SK-N-SH (cell line): ENCODE data around the gene CEP63. TPM values are rescaled to one million over a fixed set of nuclear protein-coding genes. Genes with fewer than 3 reads are reported as not detected.
A peak's percentile ranks its signal among the peaks of the same experiment; 100 is the strongest.

Source experiments
- CTCF ChIA-PET: fragments of 300-600, 350-600 bp; formaldehyde crosslinking; extraction: SDS; loops from one replicate; lab custom pipeline; 2021; lab: Yijun Ruan, JAX
- POLR2A ChIA-PET: fragments of 350-600 bp; sonication (Branson Sonifier 250); formaldehyde crosslinking; extraction: SDS; loops from one replicate; lab custom pipeline; 2020; ENCODE audit warnings: antibody characterized with exemption, inconsistent platforms; lab: Yijun Ruan, JAX
- DNase-seq: peaks from one replicate; pipeline ENCODE4 v3.0.0; 2012
- H2AFZ ChIP-seq: fragments of 200-600 bp; sonication (generic); 2 replicates; pipeline ENCODE4 v1.8.1; 2016; ENCODE audit warnings: antibody characterized with exemption, mild to moderate bottlenecking, low read depth
- H3F3A ChIP-seq: fragments of 200-600 bp; sonication (generic); replicated peaks from 2 replicates; pipeline ENCODE3; 2016; ENCODE audit warnings: antibody characterized with exemption, mild to moderate bottlenecking; ENCODE audit not compliant: insufficient read depth
- H3K27ac ChIP-seq, 2 experiments: fragments of 200-500 bp in 1 of 2; fragments of 200-600 bp in 1 of 2; sonication (Bioruptor generic) in 1 of 2; sonication (generic), shearing (Covaris generic) in 1 of 2; 2 replicates each; pipeline versions ENCODE4 v1.5.1 to v1.6.1; 2014 to 2016; ENCODE audit warnings: low read depth in 2 of 2, inconsistent platforms in 1 of 2, low read length in 1 of 2, mild to moderate bottlenecking in 1 of 2, mixed read lengths in 1 of 2
- H3K27me3 ChIP-seq: fragments of 200-600 bp; sonication (generic), shearing (Covaris generic); 2 replicates; pipeline ENCODE4 v1.6.1; 2016; ENCODE audit warnings: mixed run types; ENCODE audit not compliant: insufficient read depth
- H3K36me3 ChIP-seq, 2 experiments: fragments of 200-500 bp in 1 of 2; fragments of 200-600 bp in 1 of 2; sonication (Bioruptor generic) in 1 of 2; sonication (generic) in 1 of 2; replicated peaks in 1 of 2; 2 replicates each; pipeline versions ENCODE3 to v1.5.1; 2014 to 2016; ENCODE audit warnings: low read length in 1 of 2, mild to moderate bottlenecking in 1 of 2; ENCODE audit not compliant: insufficient read depth in 2 of 2, control insufficient read depth in 1 of 2
- H3K4me1 ChIP-seq, 2 experiments: fragments of 200-500 bp in 1 of 2; fragments of 200-600 bp in 1 of 2; sonication (Bioruptor generic) in 1 of 2; sonication (generic), shearing (Covaris generic) in 1 of 2; 2 replicates each; pipeline versions ENCODE4 v1.5.1 to v1.6.1; 2014 to 2016; ENCODE audit warnings: low read depth in 1 of 2, low read length in 1 of 2, mixed run types in 1 of 2; ENCODE audit not compliant: insufficient read depth in 2 of 2, control insufficient read depth in 1 of 2
- H3K4me2 ChIP-seq: fragments of 200-600 bp; sonication (generic), shearing (Covaris generic); 2 replicates; pipeline ENCODE4 v1.6.1; 2017; ENCODE audit warnings: mixed run types
- H3K4me3 ChIP-seq, 2 experiments: fragments of 200-500 bp in 1 of 2; fragments of 200-600 bp in 1 of 2; sonication (Bioruptor generic) in 1 of 2; sonication (generic), shearing (Covaris generic) in 1 of 2; 2 replicates each; pipeline versions ENCODE4 v1.5.1 to v1.8.1; 2014 to 2016; ENCODE audit warnings: low read depth in 2 of 2, inconsistent platforms in 1 of 2, low read length in 1 of 2, mild to moderate bottlenecking in 1 of 2, mixed read lengths in 1 of 2, moderate library complexity in 1 of 2
- H3K79me2 ChIP-seq: fragments of 200-600 bp; sonication (generic); 2 replicates; pipeline ENCODE4 v1.8.1; 2017; ENCODE audit warnings: mild to moderate bottlenecking; ENCODE audit not compliant: insufficient read depth
- H3K9ac ChIP-seq: fragments of 200-600 bp; sonication (generic); 2 replicates; pipeline ENCODE4 v1.6.1; 2017; ENCODE audit warnings: mixed run types
- H3K9me2 ChIP-seq: fragments of 200-600 bp; sonication (generic); 2 replicates; pipeline ENCODE4 v1.6.1; 2017; ENCODE audit warnings: mixed run types
- H3K9me3 ChIP-seq: fragments of 200-600 bp; sonication (generic); 2 replicates; pipeline ENCODE4 v1.6.1; 2017; ENCODE audit warnings: mixed run types, mild to moderate bottlenecking, moderate library complexity
- H4K20me1 ChIP-seq: fragments of 200-600 bp; sonication (generic); 2 replicates; pipeline ENCODE4 v1.6.1; 2017; ENCODE audit warnings: mild to moderate bottlenecking, mixed run types; ENCODE audit not compliant: insufficient read depth
- EP300 ChIP-seq, 2 experiments: IDR thresholded peaks; 2 replicates each; pipeline versions ENCODE4 v1.4.0 to v1.6.1; 2012; ENCODE audit warnings: borderline replicate concordance in 1 of 2, low read depth in 1 of 2, low read length in 1 of 2
- EZH2phosphoT487 ChIP-seq: fragments of 200-600 bp; sonication (generic); IDR thresholded peaks from 2 replicates; pipeline ENCODE4 v1.6.1; 2017; ENCODE audit warnings: low read depth, mixed run types, mild to moderate bottlenecking, antibody characterized with exemption, moderate library complexity, borderline replicate concordance
- FOXJ3 ChIP-seq: sonication (generic); formaldehyde crosslinking; IDR thresholded peaks from 2 replicates; pipeline ENCODE4 v1.5.1; 2020; ENCODE audit warnings: mild to moderate bottlenecking, missing genetic modification reagents
- GATA2 ChIP-seq: sonication (generic); formaldehyde crosslinking; IDR thresholded peaks from 2 replicates; pipeline ENCODE4 v1.5.0; 2020; ENCODE audit warnings: mild to moderate bottlenecking, missing genetic modification reagents
- IRF3 ChIP-seq: fragments of 150-350 bp; IDR thresholded peaks from 2 replicates; pipeline ENCODE4 v1.6.1; 2016; ENCODE audit warnings: mild to moderate bottlenecking, low read depth, low read length
- MXI1 ChIP-seq: IDR thresholded peaks from 2 replicates; pipeline ENCODE4 v1.6.1; 2012; ENCODE audit warnings: mild to moderate bottlenecking, low read depth, low read length, improper control_type of control experiment
- NRF1 ChIP-seq: IDR thresholded peaks from 2 replicates; pipeline ENCODE4 v1.6.1; 2012; ENCODE audit warnings: low read depth, mild to moderate bottlenecking, low read length
- SIN3A ChIP-seq: IDR thresholded peaks from 2 replicates; pipeline ENCODE4 v1.6.1; 2012; ENCODE audit warnings: low read depth, mild to moderate bottlenecking, low read length, moderate library complexity, borderline replicate concordance
- TCF12 ChIP-seq: IDR thresholded peaks from 2 replicates; pipeline ENCODE4 v1.4.0; 2012
- WGBS: methylation state at CpG from one replicate; pipeline ENCODE4 v1.1.6; 2017; ENCODE audit warnings: low lambda C conversion rate; 5-methylcytosine and 5-hydroxymethylcytosine counted together
- polyA plus RNA-seq, 3 experiments: library from polyadenylated mRNA; depleted of rRNA; stranded (reverse); fragments of >200 nt; gene quantifications; 2 replicates each; pipeline ENCODE4 v1.2.3, GENCODE V29; 2012
- TF ChIP-seq, protein P1 (sequence below): IDR thresholded peaks from 2 replicates; pipeline ENCODE4 v1.4.0; 2012; ENCODE audit warnings: low read depth
- TF ChIP-seq, protein P2 (sequence below): fragments of 200-600 bp; sonication (generic); IDR thresholded peaks from 2 replicates; pipeline ENCODE4 v1.6.1; 2017; ENCODE audit warnings: antibody characterized with exemption, mild to moderate bottlenecking, moderate library complexity

CEP63 gene
- polyA plus RNA-seq, 1 of the 3 experiments (the other 2 are of a cell fraction) = 6.3 TPM

DNA sequence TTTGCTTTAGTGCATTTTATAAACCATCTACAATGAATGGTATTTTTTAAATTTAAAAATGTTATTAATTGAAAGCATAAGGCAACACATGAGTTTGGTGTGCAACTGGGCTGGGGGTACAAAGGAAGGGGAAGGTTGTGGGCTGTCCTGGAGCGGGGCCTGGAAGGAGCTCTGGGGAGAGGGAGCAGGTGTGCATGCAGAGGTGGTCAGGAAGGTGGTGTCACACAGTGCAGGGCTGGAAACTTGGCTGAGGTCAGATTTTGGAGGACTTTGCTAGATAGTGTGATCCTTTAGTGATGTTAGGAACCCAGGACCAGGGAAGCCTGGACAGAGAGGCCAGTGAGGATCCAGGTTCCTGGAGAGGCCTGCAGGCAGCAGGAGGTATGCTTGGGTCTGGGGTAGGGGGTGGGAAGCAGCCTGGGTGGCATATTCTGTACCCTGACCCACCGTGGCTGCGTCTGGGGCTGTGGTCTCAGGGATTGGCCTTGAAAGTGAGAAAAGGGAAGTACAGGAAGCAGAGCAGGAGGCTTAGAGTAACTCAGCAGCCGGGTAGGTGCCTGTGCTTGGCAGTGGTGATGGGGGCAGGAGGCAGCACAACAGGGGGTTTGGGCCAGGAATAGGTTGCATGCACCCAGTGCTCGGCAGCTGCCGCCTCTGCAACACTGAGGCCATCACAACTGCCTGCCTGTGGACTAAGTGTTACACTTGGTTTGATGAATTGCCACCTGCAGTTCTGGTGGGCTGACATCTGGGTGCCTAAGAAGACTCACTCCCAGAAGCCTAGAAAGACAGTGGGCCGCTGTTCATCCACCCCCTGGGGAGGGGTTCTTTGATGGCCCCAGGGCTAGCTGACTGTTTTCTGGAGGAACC is 132.0 kb downstream of the CEP63 start:
- Histone ChIP-seq H3K4me3 (no peak overlapping the region), H3K9me3 (no peaks in the 10 kb centered on the region), H3K36me3 (no peaks in the 10 kb centered on the region), H2AFZ (no peak overlapping the region), H3K4me2 (no peak overlapping the region), H3K9ac (no peak overlapping the region), H3K27ac (peak overlapping the region in 1 of 2 experiments; percentile 66; a peak in 2 of 4 replicates), H3K4me1 (peaks cover 0 to 22% of the 10 kb centered on the region in 2 experiments; a peak in 1 of 4 replicates), H3K79me2 (no peaks in the 10 kb centered on the region), H3K9me2 (no peaks in the 10 kb centered on the region), H3K27me3 (no peaks in the 10 kb centered on the region), H3F3A (no peaks in the 10 kb centered on the region), H4K20me1 (no peaks in the 10 kb centered on the region)
- 87% methylated on average over 4 of the region's 7 CpGs for WGBS
- TF ChIP-seq IRF3 = no peak
- TF ChIP-seq FOXJ3 (CRISPR knock-in tag) = no peak
- TF ChIP-seq SIN3A = no peak
- TF ChIP-seq EZH2phosphoT487 = no peak
- TF ChIP-seq MXI1 = no peak
- TF ChIP-seq TCF12 = no peak
- TF ChIP-seq, protein P1, sequence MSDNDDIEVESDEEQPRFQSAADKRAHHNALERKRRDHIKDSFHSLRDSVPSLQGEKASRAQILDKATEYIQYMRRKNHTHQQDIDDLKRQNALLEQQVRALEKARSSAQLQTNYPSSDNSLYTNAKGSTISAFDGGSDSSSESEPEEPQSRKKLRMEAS = no peak
- TF ChIP-seq NRF1 = no peak
- TF ChIP-seq, protein P2, sequence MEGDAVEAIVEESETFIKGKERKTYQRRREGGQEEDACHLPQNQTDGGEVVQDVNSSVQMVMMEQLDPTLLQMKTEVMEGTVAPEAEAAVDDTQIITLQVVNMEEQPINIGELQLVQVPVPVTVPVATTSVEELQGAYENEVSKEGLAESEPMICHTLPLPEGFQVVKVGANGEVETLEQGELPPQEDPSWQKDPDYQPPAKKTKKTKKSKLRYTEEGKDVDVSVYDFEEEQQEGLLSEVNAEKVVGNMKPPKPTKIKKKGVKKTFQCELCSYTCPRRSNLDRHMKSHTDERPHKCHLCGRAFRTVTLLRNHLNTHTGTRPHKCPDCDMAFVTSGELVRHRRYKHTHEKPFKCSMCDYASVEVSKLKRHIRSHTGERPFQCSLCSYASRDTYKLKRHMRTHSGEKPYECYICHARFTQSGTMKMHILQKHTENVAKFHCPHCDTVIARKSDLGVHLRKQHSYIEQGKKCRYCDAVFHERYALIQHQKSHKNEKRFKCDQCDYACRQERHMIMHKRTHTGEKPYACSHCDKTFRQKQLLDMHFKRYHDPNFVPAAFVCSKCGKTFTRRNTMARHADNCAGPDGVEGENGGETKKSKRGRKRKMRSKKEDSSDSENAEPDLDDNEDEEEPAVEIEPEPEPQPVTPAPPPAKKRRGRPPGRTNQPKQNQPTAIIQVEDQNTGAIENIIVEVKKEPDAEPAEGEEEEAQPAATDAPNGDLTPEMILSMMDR = no peak
- POLR2A ChIA-PET = no interaction called here
- no peak for DNase-seq
- CTCF ChIA-PET = interaction anchor here (0.9 to 8.0 kb wide), 2 partner anchors 15 to 16 kb away, joined by 4 to 55 read pairs; no protein-coding TSS in a partner anchor

GRCh38 chr3:134618478-134619300 is 132.8 kb downstream of the CEP63 start:
- POLR2A ChIA-PET = no interaction called here
- Histone ChIP-seq H3K27ac (peak overlapping the region in 1 of 2 experiments; percentile 66; a peak in 2 of 4 replicates), H2AFZ (no peak overlapping the region), H3K9ac (no peak overlapping the region), H3K36me3 (no peaks in the 10 kb centered on the region), H3F3A (no peaks in the 10 kb centered on the region), H3K4me2 (no peak overlapping the region), H4K20me1 (no peaks in the 10 kb centered on the region), H3K79me2 (no peaks in the 10 kb centered on the region), H3K4me1 (peaks cover 0 to 22% of the 10 kb centered on the region in 2 experiments; a peak in 1 of 4 replicates), H3K27me3 (no peaks in the 10 kb centered on the region), H3K9me3 (no peaks in the 10 kb centered on the region), H3K9me2 (no peaks in the 10 kb centered on the region), H3K4me3 (no peak overlapping the region)
- 87% methylated on average over 9 of the region's 13 CpGs for WGBS
- TF ChIP-seq EP300 (IDR thresholded peaks at IDR 0.05; ENCODE audit: borderline replicate concordance in 1 of 2, low read depth in 1 of 2, low read length in 1 of 2) (no peak), GATA2 (0 out of 2 replicates have a peak, but pooled peaks have one; percentile 13)
- peak; percentile 47 for DNase-seq
- CTCF ChIA-PET = interaction anchor here (0.8 to 8.0 kb wide), 5 partner anchors 10 to 137 kb away, joined by 3 to 55 read pairs (median 3); no protein-coding TSS in a partner anchor
